Naive thymus-derived CD8-positive, alpha-beta T cell (primary cell): Measurements from ENCODE around the gene LILRB5. TPM values are rescaled to one million over a fixed set of nuclear protein-coding genes. Genes with fewer than 3 reads are reported as not detected.
"Not testable (repeated sequence)": the region's sequence is repeated elsewhere in the genome, so short reads cannot be mapped to it uniquely, and the experiment has no call there.

ENCODE experiments used
- ATAC-seq, 2 donors: fragments of 150-1000 bp; cut with Tn5 transposase in 1 of 2; sonication (Bioruptor Pico), chemical (Tn5 transposase) in 1 of 2; 1 replicate in 1 of 2; 2 replicates in 1 of 2; pipeline ENCODE4 v1.10.0; 2021; ENCODE audit warnings: mild to moderate bottlenecking in 2 of 2, moderate library complexity in 2 of 2
- POLR2A ChIA-PET: fragments of 350-600 bp; sonication (Branson Sonifier 250); formaldehyde crosslinking; loops from one replicate; lab custom pipeline; 2021; ENCODE audit warnings: antibody characterized with exemption; lab: Charles Lee
- DNase-seq, 10 donors: peaks; one replicate each; pipeline versions ENCODE4 v3.0.0 to v3.0.0-alpha.2; 2020 to 2022
- H3K27ac Mint-ChIP-seq, 10 donors: one replicate each; pipeline ENCODE4 v1.8.0; 2020 to 2022; ENCODE audit warnings: mild to moderate bottlenecking in 10 of 10, mixed read lengths in 10 of 10, moderate library complexity in 4 of 10, inconsistent platforms in 1 of 10
- H3K27me3 Mint-ChIP-seq, 5 donors: one replicate each; pipeline ENCODE4 v1.8.0; 2021 to 2022; ENCODE audit warnings: mixed read lengths in 5 of 5
- H3K36me3 Mint-ChIP-seq, 3 donors: one replicate each; pipeline ENCODE4 v1.8.0; 2020 to 2022; ENCODE audit warnings: mixed read lengths in 3 of 3, mild to moderate bottlenecking in 2 of 3, inconsistent platforms in 1 of 3
- H3K4me1 Mint-ChIP-seq, 4 donors: one replicate each; pipeline ENCODE4 v1.8.0; 2021 to 2022; ENCODE audit warnings: mixed read lengths in 4 of 4
- H3K4me3 Mint-ChIP-seq, 10 donors: one replicate each; pipeline ENCODE4 v1.8.0; 2020 to 2022; ENCODE audit warnings: mild to moderate bottlenecking in 10 of 10, mixed read lengths in 10 of 10, moderate library complexity in 6 of 10, inconsistent platforms in 1 of 10
- H3K9me3 Mint-ChIP-seq, 9 donors: one replicate each; pipeline ENCODE4 v1.8.0; 2020 to 2022; ENCODE audit warnings: mixed read lengths in 9 of 9, mild to moderate bottlenecking in 3 of 9, inconsistent platforms in 1 of 9, moderate library complexity in 1 of 9
- polyA plus RNA-seq, 3 donors: library from polyadenylated mRNA; unstranded; fragments of 300-500 nt; fragmentation: Illumina TruSeq; gene quantifications; one replicate each; pipeline ENCODE4 v1.2.3, GENCODE V29; 2021
- total RNA-seq, 8 experiments: library from RNA in 2 of 8; stranded (reverse) in 2 of 8; gene quantifications; one replicate each; pipeline ENCODE4 v1.2.3 and lab custom pipeline; 2021 to 2026

The LILRB5 gene
- total RNA-seq (under 1 TPM; 0.22 to 0.52 TPM), polyA plus RNA-seq (not detected), total RNA-seq (lab: John Stamatoyannopoulos, UW) (0 to 0.09 (median 0) reads per million in 6 experiments)

- Mint-ChIP-seq H3K4me3 (no peak within 1 kb of the TSS), H3K4me1 (no peaks in the 10 kb centered on the region), H3K27me3 (peaks cover 0 to 19% (median 8%) of the 10 kb centered on the region in 5 donors), H3K27ac (peak within 1 kb of the TSS in 1 of 10 donors; percentile 17), H3K36me3 (no peaks in the 10 kb centered on the region), H3K9me3 (no peaks in the 10 kb centered on the region)
- no peak for ATAC-seq
- POLR2A ChIA-PET, result no interaction called here
- no peak for DNase-seq
These were observed at the start of gene LILRB5 for GRCh38 chr19:54257116-54257480. Gene LILRB5, minus strand, starts transcription at chr19:54257273. Its CDS starts 80 bp downstream, at chr19:54257193.

- H3K4me3 Mint-ChIP-seq, result peak overlapping the region in 3 of 10 donors; percentile 47 to 54 (median 50)
- peaks cover 7 to 37% (median 18%) of the 10 kb centered on the region in 4 donors for H3K4me1 Mint-ChIP-seq
- H3K27me3 Mint-ChIP-seq, result peaks cover 4 to 21% (median 8%) of the 10 kb centered on the region in 5 donors
These were observed 48.1 kb upstream of the LILRB5 start for GRCh38 chr19:54305141-54305540.

GRCh38 chr19:54302257-54302656, 45.2 kb upstream of the LILRB5 start:
- ATAC-seq, result no peak
- H3K27ac Mint-ChIP-seq, result peak overlapping the region in 1 of 10 donors; percentile 33
- no peaks in the 10 kb centered on the region for H3K36me3 Mint-ChIP-seq
- POLR2A ChIA-PET, result interaction anchor here (0.7 kb wide), 1 partner anchor 298 kb away, joined by 3 read pairs; no protein-coding TSS in a partner anchor
- no peak overlapping the region for H3K4me3 Mint-ChIP-seq
- H3K9me3 Mint-ChIP-seq, result no peaks in the 10 kb centered on the region
- no peak for DNase-seq
- H3K27me3 Mint-ChIP-seq, result peaks cover 0 to 24% (median 11%) of the 10 kb centered on the region in 5 donors
- H3K4me1 Mint-ChIP-seq, result peaks cover 7 to 31% (median 18%) of the 10 kb centered on the region in 4 donors

More at GRCh38 chr19:54305141-54305540, 48.1 kb upstream of the LILRB5 start:
- H3K27ac Mint-ChIP-seq, result peak overlapping the region in 1 of 10 donors; percentile 24
- DNase-seq (no peak), ATAC-seq (no peak)
- POLR2A ChIA-PET, result no interaction called here
- no peaks in the 10 kb centered on the region for H3K9me3 Mint-ChIP-seq
- no peaks in the 10 kb centered on the region for H3K36me3 Mint-ChIP-seq

- ATAC-seq, result no peak
- peaks cover 2 to 18% (median 11%) of the 10 kb centered on the region in 4 donors for H3K4me1 Mint-ChIP-seq
- POLR2A ChIA-PET, result no interaction called here
These were observed 42.4 kb upstream of the LILRB5 start for GRCh38 chr19:54299515-54299914.

GRCh38 chr19:54299126-54299498, 42.0 kb upstream of the LILRB5 start:
- Mint-ChIP-seq H3K27me3 (peaks cover 2 to 19% (median 10%) of the 10 kb centered on the region in 5 donors), H3K9me3 (peaks cover 0 to 9% (median 3%) of the 10 kb centered on the region in 9 donors), H3K36me3 (peaks cover 0 to 7% (median 0%) of the 10 kb centered on the region in 3 donors), H3K4me3 (no peak overlapping the region), H3K4me1 (peaks cover 2 to 14% (median 7%) of the 10 kb centered on the region in 4 donors), H3K27ac (no peak overlapping the region)
- POLR2A ChIA-PET, result no interaction called here
- ATAC-seq (no peak), DNase-seq (no peak)

More at GRCh38 chr19:54299515-54299914, 42.4 kb upstream of the LILRB5 start:
- peaks cover 0 to 5% (median 0%) of the 10 kb centered on the region in 9 donors for H3K9me3 Mint-ChIP-seq
- H3K4me3 Mint-ChIP-seq, result no peak overlapping the region
- H3K36me3 Mint-ChIP-seq, result peaks cover 0 to 3% (median 0%) of the 10 kb centered on the region in 3 donors
- DNase-seq, result no peak
- H3K27ac Mint-ChIP-seq, result no peak overlapping the region
- H3K27me3 Mint-ChIP-seq, result peaks cover 0 to 15% (median 6%) of the 10 kb centered on the region in 5 donors

- ATAC-seq, result no peak
- H3K36me3 Mint-ChIP-seq, result peaks cover 0 to 9% (median 0%) of the 10 kb centered on the region in 3 donors
- H3K9me3 Mint-ChIP-seq, result peaks cover 0 to 13% (median 6%) of the 10 kb centered on the region in 9 donors
- H3K27ac Mint-ChIP-seq, result no peak overlapping the region
- H3K4me3 Mint-ChIP-seq, result no peak overlapping the region
- peaks cover 0 to 8% (median 1%) of the 10 kb centered on the region in 4 donors for H3K4me1 Mint-ChIP-seq
- POLR2A ChIA-PET, result interaction anchor here (0.6 kb wide), 2 partner anchors 674 to 1865 kb away, joined by 3 to 7 read pairs; no protein-coding TSS in a partner anchor
- peaks cover 3 to 25% (median 13%) of the 10 kb centered on the region in 5 donors for H3K27me3 Mint-ChIP-seq
- DNase-seq, result no peak
These were observed 41.5 kb upstream of the LILRB5 start for GRCh38 chr19:54298357-54299125.

- POLR2A ChIA-PET, result interaction anchor here (0.6 kb wide), 1 partner anchor 1866 kb away, joined by 7 read pairs; no protein-coding TSS in a partner anchor
- H3K27me3 Mint-ChIP-seq, result peaks cover 8 to 29% (median 20%) of the 10 kb centered on the region in 5 donors
- peaks cover 0 to 14% (median 0%) of the 10 kb centered on the region in 3 donors for H3K36me3 Mint-ChIP-seq
- ATAC-seq (no peak), DNase-seq (no peak)
- no peak overlapping the region for H3K4me3 Mint-ChIP-seq
- peak overlapping the region in 1 of 10 donors; percentile 30 for H3K27ac Mint-ChIP-seq
- peaks cover 0 to 3% (median 0%) of the 10 kb centered on the region in 4 donors for H3K4me1 Mint-ChIP-seq
- peaks cover 0 to 19% (median 8%) of the 10 kb centered on the region in 9 donors for H3K9me3 Mint-ChIP-seq
These were observed 40.8 kb upstream of the LILRB5 start for GRCh38 chr19:54297759-54298305.

- Mint-ChIP-seq H3K36me3 (peaks cover 0 to 14% (median 0%) of the 10 kb centered on the region in 3 donors), H3K27me3 (peaks cover 8 to 37% (median 26%) of the 10 kb centered on the region in 5 donors), H3K9me3 (peaks cover 0 to 19% (median 8%) of the 10 kb centered on the region in 9 donors), H3K27ac (no peak overlapping the region), H3K4me3 (no peak overlapping the region), H3K4me1 (peaks cover 0 to 6% (median 0%) of the 10 kb centered on the region in 4 donors)
- no peak for DNase-seq
- ATAC-seq, result no peak
- POLR2A ChIA-PET, result no interaction called here
These were observed 37.5 kb upstream of the LILRB5 start for GRCh38 chr19:54294539-54294938.

GRCh38 chr19:54289160-54289559, 32.1 kb upstream of the LILRB5 start:
- ATAC-seq, H3K27ac Mint-ChIP-seq, H3K36me3 Mint-ChIP-seq, POLR2A ChIA-PET, DNase-seq, H3K4me3 Mint-ChIP-seq: not testable (repeated sequence)
- H3K27me3 Mint-ChIP-seq, result peaks cover 7 to 39% (median 13%) of the 10 kb centered on the region in 5 donors
- peaks cover 2 to 32% (median 12%) of the 10 kb centered on the region in 4 donors for H3K4me1 Mint-ChIP-seq
- peaks cover 0 to 12% (median 6%) of the 10 kb centered on the region in 9 donors for H3K9me3 Mint-ChIP-seq

- H3K9me3 Mint-ChIP-seq, result no peaks in the 10 kb centered on the region
- no peak overlapping the region for H3K4me3 Mint-ChIP-seq
- POLR2A ChIA-PET, result no interaction called here
- peaks cover 2 to 24% (median 4%) of the 10 kb centered on the region in 5 donors for H3K27me3 Mint-ChIP-seq
- H3K4me1 Mint-ChIP-seq, result peaks cover 2 to 46% (median 12%) of the 10 kb centered on the region in 4 donors
- ATAC-seq (no peak), DNase-seq (no peak)
- no peak overlapping the region for H3K27ac Mint-ChIP-seq
- H3K36me3 Mint-ChIP-seq, result no peaks in the 10 kb centered on the region
These were observed 30.4 kb upstream of the LILRB5 start for GRCh38 chr19:54287456-54287855.

- DNase-seq, H3K36me3 Mint-ChIP-seq, H3K9me3 Mint-ChIP-seq, POLR2A ChIA-PET: not testable (repeated sequence)
- ATAC-seq, result peak in 1 of 2 donors; percentile 20
- Mint-ChIP-seq H3K27me3 (peaks cover 7 to 31% (median 12%) of the 10 kb centered on the region in 5 donors), H3K4me3 (peak overlapping the region in 1 of 10 donors; percentile 20), H3K4me1 (peaks cover 2 to 55% (median 12%) of the 10 kb centered on the region in 4 donors), H3K27ac (peak overlapping the region in 1 of 10 donors; percentile 68)
These were observed 29.2 kb upstream of the LILRB5 start for GRCh38 chr19:54286283-54286682.

- POLR2A ChIA-PET, H3K36me3 Mint-ChIP-seq, H3K9me3 Mint-ChIP-seq, H3K4me3 Mint-ChIP-seq: not testable (repeated sequence)
- DNase-seq (peak in 1 of 10 donors; percentile 5), ATAC-seq (peak in 1 of 2 donors; percentile 39)
- Mint-ChIP-seq H3K27me3 (peaks cover 12 to 33% (median 14%) of the 10 kb centered on the region in 5 donors), H3K27ac (peak overlapping the region in 1 of 10 donors; percentile 50), H3K4me1 (peaks cover 2 to 62% (median 12%) of the 10 kb centered on the region in 4 donors)
These were observed 28.5 kb upstream of the LILRB5 start for GRCh38 chr19:54285427-54286056.
